Gastroesophageal sphincter (tissue), 4 donors: Measurements from ENCODE around the gene IFIT5. TPM values are rescaled to one million over a fixed set of nuclear protein-coding genes. Genes with fewer than 3 reads are reported as not detected.

Experiments
- ATAC-seq: fragments of 150-250 bp; one replicate; pipeline ENCODE4 v1.9.1; 2016; ENCODE audit warnings: mild to moderate bottlenecking, moderate library complexity
- H3K27ac ChIP-seq, 4 donors: fragments of 200-600 bp; sonication (generic) in 3 of 4; 1 replicate in 3 of 4; 2 replicates in 1 of 4; pipeline ENCODE4 v1.5.1; 2016 to 2019
- H3K27me3 ChIP-seq: fragments of 200-600 bp; sonication (generic); one replicate; pipeline ENCODE4 v1.5.1; 2019
- H3K36me3 ChIP-seq, 2 donors: fragments of 200-600 bp; sonication (generic); one replicate each; pipeline ENCODE4 v1.5.1; 2019; ENCODE audit warnings: control low read depth in 1 of 2
- H3K4me1 ChIP-seq, 3 donors: fragments of 200-600 bp; sonication (generic); 1 replicate in 2 of 3; 2 replicates in 1 of 3; pipeline ENCODE4 v1.5.1; 2016 to 2019; ENCODE audit warnings: control low read depth in 2 of 3
- H3K4me3 ChIP-seq, 2 donors: fragments of 200-600 bp; sonication (generic); one replicate each; pipeline ENCODE4 v1.5.1; 2019; ENCODE audit warnings: mild to moderate bottlenecking in 1 of 2, moderate library complexity in 1 of 2
- H3K9me3 ChIP-seq, 3 donors: fragments of 200-600 bp; sonication (generic); one replicate each; pipeline ENCODE4 v1.5.1; 2017 to 2019; ENCODE audit warnings: control low read depth in 2 of 3
- EP300 ChIP-seq: sonication (generic); formaldehyde crosslinking; IDR thresholded peaks from one replicate; pipeline ENCODE4 v1.6.1; 2017; ENCODE audit warnings: antibody characterized with exemption, mild to moderate bottlenecking
- POLR2A ChIP-seq, 2 donors: fragments of 450-650 bp; IDR thresholded peaks; one replicate each; pipeline ENCODE4 v1.6.1; 2017; ENCODE audit warnings: antibody characterized with exemption in 2 of 2, mild to moderate bottlenecking in 2 of 2, moderate library complexity in 1 of 2
- POLR2AphosphoS5 ChIP-seq: sonication (generic); formaldehyde crosslinking; IDR thresholded peaks from one replicate; pipeline ENCODE4 v1.6.1; 2017; ENCODE audit warnings: antibody characterized with exemption
- WGBS, 2 donors: methylation state at CpG; one replicate each; pipeline ENCODE4 v1.1.5; 2018; ENCODE audit warnings: low coverage in 1 of 2; 5-methylcytosine and 5-hydroxymethylcytosine counted together
- total RNA-seq, 4 donors: library from RNA; depleted of rRNA; stranded (reverse); fragments of >200 nt; gene quantifications; one replicate each; pipeline ENCODE4 v1.1.0, GENCODE V29; 2016
- TF ChIP-seq, protein P1 (sequence below), 4 experiments: fragments of 200-600 bp in 2 of 4; fragments of 450-650 bp in 2 of 4; sonication (generic) in 1 of 4; IDR thresholded peaks; one replicate each; pipeline ENCODE4 v1.5.1; 2017 to 2019; ENCODE audit warnings: antibody characterized with exemption in 4 of 4, mild to moderate bottlenecking in 2 of 4, moderate library complexity in 2 of 4

Gene IFIT5
- total RNA-seq, 4 donors from 2014 or later = 14.9 to 30.0 (median 27.3) TPM

DNA sequence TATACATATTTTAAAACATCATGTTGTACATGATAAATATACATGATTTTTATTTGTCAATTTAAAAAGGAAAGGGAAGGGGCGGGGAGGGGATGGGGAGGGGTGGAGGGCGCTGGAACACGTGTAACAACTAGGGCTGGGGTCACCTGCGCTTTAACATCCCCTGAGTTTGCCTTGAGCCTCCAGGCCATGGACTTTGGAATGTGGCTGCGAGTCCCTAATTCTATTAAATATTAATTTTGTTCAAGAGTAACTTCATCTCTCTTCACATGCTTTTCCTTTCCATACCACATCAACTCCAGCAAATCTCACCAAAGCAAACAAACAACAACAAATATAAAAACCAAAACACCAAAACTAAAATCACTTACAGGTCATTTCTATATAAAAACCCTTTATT lies 10.6 kb downstream of the IFIT5 start:
- TF ChIP-seq, protein P1, sequence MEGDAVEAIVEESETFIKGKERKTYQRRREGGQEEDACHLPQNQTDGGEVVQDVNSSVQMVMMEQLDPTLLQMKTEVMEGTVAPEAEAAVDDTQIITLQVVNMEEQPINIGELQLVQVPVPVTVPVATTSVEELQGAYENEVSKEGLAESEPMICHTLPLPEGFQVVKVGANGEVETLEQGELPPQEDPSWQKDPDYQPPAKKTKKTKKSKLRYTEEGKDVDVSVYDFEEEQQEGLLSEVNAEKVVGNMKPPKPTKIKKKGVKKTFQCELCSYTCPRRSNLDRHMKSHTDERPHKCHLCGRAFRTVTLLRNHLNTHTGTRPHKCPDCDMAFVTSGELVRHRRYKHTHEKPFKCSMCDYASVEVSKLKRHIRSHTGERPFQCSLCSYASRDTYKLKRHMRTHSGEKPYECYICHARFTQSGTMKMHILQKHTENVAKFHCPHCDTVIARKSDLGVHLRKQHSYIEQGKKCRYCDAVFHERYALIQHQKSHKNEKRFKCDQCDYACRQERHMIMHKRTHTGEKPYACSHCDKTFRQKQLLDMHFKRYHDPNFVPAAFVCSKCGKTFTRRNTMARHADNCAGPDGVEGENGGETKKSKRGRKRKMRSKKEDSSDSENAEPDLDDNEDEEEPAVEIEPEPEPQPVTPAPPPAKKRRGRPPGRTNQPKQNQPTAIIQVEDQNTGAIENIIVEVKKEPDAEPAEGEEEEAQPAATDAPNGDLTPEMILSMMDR (IDR thresholded peaks at IDR 0.05) = no peak
- no peak for TF ChIP-seq POLR2A (IDR thresholded peaks at IDR 0.05)
- TF ChIP-seq POLR2AphosphoS5 = no peak
- TF ChIP-seq EP300 = no peak
- peaks cover 0 to 12% (median 0%) of the 10 kb centered on the region in 3 donors for H3K4me1 ChIP-seq
- WGBS, 2 donors = 71% methylated on average over 5 of the region's 5 CpGs; no CpG with 5 or more reads in 1 of the 2 donors
- no peak overlapping the region for H3K4me3 ChIP-seq
- H3K27ac ChIP-seq = no peak overlapping the region
- peaks cover 0 to 13% of the 10 kb centered on the region in 2 donors for H3K36me3 ChIP-seq
- no peak for ATAC-seq
- no peaks in the 10 kb centered on the region for H3K9me3 ChIP-seq
- H3K27me3 ChIP-seq = no peaks in the 10 kb centered on the region

DNA sequence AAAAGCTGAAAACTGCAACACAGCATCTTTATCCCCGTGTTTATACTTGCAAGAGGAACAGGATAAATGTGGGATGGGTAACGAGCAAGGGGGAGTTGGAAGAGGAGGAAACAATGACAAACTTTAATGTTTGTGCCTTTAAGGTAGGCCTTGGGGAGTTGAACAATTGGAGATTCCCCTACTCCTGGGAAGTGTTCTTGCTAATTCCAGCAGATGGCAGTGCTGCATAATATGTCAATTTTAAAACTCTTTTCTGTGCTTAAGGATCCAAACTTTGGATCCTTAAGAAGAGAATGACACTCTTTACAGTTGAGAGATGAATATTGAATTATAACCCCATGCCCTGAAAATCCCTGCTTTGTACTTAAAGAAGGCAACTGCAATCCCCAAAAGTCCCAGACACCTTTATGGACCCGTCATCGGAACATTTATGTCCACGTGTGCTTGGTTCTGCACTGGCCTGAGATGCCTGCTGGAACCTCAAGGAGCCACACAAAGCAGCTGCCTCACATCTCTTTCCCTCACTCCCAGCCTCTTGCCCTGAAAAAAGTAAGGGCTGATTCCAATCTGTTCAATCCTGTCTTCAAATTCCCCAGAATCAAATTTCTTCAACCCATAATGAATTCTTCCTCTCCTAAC lies 12.0 kb downstream of the IFIT5 start:
- peak; percentile 69 for ATAC-seq
- Histone ChIP-seq H3K4me1 (peaks cover 0 to 6% (median 0%) of the 10 kb centered on the region in 3 donors), H3K27ac (no peak overlapping the region), H3K27me3 (no peaks in the 10 kb centered on the region), H3K36me3 (peaks cover 0 to 4% of the 10 kb centered on the region in 2 donors), H3K4me3 (no peak overlapping the region), H3K9me3 (no peaks in the 10 kb centered on the region)
- TF ChIP-seq, protein P1 (IDR thresholded peaks at IDR 0.05) = peak; percentile 80 to 94 (median 90)
- TF ChIP-seq POLR2AphosphoS5 (no peak), POLR2A (IDR thresholded peaks at IDR 0.05) (no peak)
- 45 to 56% methylated on average over 5 of the region's 5 CpGs for WGBS, 2 donors

DNA sequence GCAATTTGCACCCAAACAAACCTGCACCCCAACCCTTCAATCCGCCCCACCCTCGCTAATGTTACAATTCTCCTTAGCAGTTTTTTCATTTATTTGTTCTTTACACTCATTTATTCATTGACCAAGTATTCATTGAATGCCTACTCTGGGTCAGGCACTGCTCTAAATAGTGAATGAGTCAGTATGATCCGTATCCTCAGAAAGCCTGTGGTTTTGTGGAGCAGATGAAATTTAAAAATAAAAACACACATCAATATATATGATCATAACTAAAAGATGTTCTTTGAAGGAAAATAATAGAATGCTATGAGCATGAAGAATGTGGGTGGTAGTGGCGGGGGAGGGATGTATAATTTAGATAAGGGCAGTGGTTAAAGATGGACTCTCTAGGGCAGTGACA lies 13.3 kb downstream of the IFIT5 start:
- Histone ChIP-seq H3K27me3 (no peaks in the 10 kb centered on the region), H3K4me3 (no peak overlapping the region), H3K27ac (no peak overlapping the region), H3K36me3 (no peaks in the 10 kb centered on the region), H3K9me3 (no peaks in the 10 kb centered on the region), H3K4me1 (peaks cover 0 to 6% (median 0%) of the 10 kb centered on the region in 3 donors)
- no peak for TF ChIP-seq EP300
- TF ChIP-seq POLR2A (IDR thresholded peaks at IDR 0.05) = no peak
- no peak for TF ChIP-seq POLR2AphosphoS5
- TF ChIP-seq, protein P1 (IDR thresholded peaks at IDR 0.05) = no peak
- WGBS, 2 donors = 60 to 93% methylated on average over 4 of the region's 4 CpGs
- ATAC-seq = no peak

DNA sequence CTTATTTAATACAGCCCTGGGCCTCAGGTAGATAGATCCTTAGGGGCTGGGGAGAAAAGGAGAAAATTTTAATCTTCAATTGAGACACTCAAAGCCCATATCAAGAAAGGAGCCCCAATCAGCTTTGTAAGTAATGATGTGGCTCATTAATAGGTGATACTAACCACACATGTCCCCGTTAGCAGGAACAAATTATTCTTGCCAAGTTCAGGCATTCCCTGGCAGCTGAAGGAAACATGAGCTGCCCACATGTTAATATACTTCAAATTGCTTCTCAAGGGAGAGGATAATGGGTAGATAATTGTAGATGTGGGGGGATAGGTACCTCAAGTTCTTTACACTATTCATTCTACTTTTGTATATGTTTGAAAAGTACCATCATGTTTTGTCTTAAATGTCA lies 14.5 kb downstream of the IFIT5 start:
- H3K9me3 ChIP-seq = no peaks in the 10 kb centered on the region
- no peak overlapping the region for H3K27ac ChIP-seq
- H3K27me3 ChIP-seq = no peaks in the 10 kb centered on the region
- no peak for ATAC-seq
- H3K4me3 ChIP-seq = no peak overlapping the region
- H3K4me1 ChIP-seq = peaks cover 0 to 6% (median 0%) of the 10 kb centered on the region in 3 donors
- H3K36me3 ChIP-seq = no peaks in the 10 kb centered on the region
- TF ChIP-seq, protein P1 (IDR thresholded peaks at IDR 0.05) = no peak
- TF ChIP-seq POLR2A (IDR thresholded peaks at IDR 0.05) (no peak), EP300 (no peak), POLR2AphosphoS5 (no peak)
- 46 to 67% methylated on average over 1 of the region's 1 CpG for WGBS, 2 donors

DNA sequence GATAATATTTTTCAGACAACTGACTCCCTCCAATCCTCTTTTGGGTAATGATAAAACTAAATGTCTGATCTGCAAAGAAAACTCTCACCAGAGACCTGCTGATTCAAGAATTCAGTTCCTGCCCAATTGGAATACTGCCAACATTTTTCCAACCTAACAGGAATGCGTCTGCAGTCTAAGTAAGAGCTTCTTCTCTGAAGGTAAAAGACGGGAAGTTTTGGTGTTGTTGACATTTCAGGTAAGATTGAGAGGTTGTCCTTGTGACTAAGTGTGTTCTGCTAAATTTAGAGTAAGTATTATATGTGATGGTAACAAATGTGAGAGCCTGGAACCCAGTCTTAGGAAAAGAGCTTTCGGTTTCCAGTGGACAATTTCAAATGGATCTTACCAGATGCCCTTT lies 17.6 kb downstream of the IFIT5 start:
- H3K4me1 ChIP-seq = no peaks in the 10 kb centered on the region
- 38 to 48% methylated on average over 3 of the region's 3 CpGs for WGBS, 2 donors
- no peak for ATAC-seq
- H3K36me3 ChIP-seq = no peaks in the 10 kb centered on the region
- no peak overlapping the region for H3K27ac ChIP-seq
- H3K27me3 ChIP-seq = no peaks in the 10 kb centered on the region
- H3K9me3 ChIP-seq = no peaks in the 10 kb centered on the region
- H3K4me3 ChIP-seq = no peak overlapping the region
- no peak for TF ChIP-seq POLR2AphosphoS5
